HG03575 (cell line): ENCODE results near the gene MSX1.

Experiments
- ATAC-seq: cut with Tn5 transposase; IDR thresholded peaks from one replicate; pipeline ENCODE4 v1.9.1; 2021; ENCODE audit not compliant: unreplicated experiment, insufficient number of reproducible peaks, low FRiP score; ENCODE audit errors: extremely low read depth

The MSX1 gene

DNA sequence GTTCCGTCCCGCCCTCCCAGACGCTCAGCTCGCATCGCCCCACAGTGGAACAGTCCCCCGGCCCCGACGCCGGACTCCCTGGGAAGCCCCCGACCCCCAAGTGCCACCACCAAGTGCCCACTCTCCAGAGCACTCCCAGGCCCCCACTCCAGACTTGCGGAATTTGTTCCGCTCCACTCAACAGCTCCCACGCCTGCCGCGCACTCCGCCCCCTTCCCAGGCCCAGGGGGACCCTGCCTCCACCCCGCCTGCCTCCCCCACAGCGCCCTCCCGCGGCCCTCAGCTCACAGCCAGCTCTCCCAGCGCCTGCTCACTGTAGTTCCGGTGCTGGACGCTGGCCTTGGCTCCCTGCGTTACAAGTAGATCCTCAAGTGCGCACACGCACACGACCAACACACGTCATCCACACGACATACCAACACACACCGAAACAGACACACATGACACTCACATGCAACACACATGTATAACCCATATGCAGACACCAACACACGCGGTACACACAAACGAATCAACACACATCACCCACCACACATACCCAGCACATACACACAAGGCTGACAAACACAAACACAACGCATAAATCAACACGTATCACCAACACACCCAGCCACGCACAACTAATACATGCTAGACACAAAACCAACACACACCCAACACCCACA, 8.0 kb downstream of the MSX1 start:
- no peak for ATAC-seq

DNA sequence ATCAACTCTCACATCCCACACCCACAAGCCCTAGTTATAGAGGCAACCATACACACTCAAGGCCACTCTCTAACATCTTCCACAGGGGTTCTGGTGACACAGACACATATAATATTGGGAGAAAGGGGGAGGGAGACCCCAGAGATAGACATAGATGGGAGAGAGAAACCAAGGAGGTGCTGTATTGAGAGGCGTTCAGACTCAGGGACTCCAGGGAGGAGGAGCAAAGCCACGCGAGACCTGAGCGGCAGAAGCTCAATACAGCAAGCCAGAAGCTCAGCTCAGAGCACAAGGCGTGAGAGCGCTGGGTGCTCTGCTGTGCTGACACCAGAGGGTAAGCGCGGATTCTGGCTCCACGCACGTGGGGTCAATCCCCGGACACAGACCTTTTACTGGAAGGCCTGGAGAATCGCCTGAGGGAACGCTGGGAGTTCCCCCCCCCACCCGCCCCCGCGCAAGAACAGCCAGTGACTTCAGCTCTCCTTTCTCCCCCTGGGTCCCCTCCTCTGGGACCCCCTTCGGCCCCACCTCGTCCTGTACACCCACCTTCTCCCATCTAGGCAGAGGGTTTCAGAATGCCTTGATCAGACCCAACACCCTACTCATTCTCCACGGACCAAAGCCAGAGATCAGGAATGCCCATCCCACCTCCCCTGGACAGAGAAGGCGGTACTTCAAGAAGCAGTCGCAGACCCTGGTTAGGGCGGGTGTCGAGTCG, 8.7 kb downstream of the MSX1 start:
- no peak for ATAC-seq

DNA sequence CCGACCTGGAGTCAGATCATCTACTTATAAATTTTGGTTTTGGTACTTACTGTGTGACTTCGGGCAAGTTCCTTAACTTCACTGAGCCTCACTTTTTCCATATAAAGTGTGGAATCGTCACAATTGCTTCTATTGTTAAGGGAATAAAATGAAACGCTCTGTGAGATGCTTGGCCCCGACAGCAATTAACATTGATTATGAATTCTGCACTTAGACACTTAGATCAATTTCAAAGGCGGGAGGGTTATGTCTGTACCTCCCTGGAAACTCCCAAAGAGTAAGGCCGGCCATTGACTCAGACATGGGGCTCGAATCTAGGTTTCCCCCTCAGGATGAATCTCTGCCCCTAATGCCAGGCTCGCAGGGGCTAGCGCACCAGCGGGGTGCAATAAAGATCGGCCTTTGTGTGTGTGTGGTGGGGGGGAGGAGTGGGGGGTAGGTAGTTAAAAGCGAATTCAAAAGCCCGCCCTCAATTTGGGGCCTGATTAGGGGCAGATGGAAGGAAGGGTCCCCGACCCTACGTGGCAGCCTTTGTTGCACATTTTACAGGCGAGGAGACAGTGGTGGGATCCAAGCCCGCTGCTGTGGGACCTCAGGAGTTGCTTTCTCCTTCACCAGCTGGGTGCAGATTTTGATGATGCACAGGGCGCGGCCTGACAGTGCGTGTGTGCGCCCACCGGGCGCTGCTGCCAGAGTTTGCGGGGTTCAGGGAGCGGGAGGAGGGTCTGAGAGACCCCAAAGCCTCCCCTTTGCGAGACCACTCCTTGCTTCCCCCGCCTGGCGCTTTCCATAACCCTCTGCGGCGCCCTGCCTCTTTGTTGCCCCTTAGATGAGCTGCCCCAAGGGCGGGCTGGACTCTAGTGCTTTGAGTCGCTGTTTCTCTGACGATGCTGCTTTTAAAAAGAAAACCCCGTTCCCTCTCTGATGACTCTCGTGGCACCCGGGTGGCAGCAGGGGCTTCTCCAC, 9.6 kb downstream of the MSX1 start:
- no peak for ATAC-seq

DNA sequence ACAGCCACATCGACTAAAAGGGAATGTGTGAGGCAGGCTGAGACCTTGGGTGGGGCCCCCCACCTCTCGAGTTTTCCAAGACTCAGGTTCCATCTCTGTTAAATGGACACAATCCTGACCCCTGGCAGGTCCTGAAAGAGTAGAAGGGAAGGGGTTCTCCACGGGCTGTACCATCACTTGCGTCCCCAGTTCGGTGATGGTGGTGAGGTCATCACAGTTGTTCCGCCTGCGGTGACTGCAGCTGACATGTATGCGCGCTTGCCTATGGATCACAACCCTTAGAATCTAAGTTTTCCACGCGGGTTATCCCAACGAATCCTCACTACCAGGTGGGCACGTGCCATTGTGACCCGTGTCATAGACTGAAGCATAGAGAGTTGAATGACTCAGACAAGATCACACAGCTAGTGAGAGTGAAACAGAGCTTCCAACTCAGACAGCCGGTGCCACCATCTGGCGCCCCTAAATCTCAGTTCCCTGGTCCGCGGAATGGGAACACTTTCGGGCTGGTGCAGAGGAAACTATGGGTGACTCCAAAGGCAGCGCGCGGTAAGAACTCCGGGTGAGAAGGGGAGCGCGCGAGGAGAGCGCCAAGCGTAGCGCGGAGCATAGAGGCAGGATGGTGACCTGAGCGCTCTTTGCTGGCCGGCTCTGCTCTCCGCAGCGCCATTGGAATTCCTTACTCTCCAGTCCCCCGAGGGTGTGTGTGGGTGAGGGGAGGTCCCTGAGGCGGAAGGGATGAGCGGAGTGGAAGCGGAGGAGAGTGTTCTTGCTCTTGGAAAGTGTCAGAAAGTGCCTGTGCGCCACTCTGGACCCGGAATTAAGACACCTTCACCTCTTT, 10.5 kb downstream of the MSX1 start:
- ATAC-seq: no peak

DNA sequence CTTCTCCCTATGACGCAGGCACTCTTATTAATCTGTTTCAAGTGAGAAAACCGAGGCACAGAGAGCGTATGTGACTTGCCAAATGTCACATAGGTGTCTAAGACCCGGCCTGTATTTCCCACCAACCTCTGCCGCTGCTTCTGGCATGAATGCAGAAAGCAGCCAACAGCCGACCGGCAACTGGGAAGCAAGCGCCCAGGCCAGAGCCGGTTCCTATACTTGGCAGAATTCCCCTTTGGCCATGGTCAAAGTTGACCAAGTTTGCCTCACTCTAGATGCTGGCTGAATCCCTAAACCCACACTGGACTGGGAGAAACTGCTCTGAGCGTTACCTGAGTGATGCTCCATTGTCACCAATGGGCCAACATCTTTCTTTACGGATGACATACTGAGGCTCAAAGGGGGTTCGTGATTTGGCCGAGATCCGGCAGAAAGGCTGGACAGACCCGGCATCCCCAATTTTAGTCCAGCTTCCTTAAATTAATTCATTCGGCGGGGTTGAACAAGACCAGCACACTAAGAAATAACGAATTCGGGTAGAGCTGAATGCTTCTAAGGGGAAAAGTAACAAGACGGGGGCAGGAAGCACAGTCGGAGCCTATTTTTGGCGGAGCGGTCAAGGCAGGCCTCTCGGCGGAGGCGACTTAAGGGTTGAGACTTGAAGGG, 11.2 kb downstream of the MSX1 start:
- no peak for ATAC-seq

DNA sequence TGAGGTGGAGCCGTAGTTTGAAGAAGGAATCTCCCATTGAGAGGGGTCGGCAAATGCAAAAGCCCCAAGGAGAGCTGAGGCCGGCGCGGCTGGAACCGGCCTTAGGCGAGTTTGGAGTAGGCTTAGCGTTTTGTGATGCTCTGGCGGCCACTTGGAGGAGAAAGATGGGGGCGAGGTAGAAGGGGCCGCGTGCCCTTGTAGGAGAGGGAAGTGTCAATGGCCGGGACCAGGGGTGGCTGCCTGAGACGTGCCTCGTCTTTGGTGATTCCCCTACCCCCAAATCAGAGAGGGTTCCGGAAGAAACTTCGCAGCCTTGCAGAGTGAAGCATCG, 11.7 kb downstream of the MSX1 start:
- ATAC-seq: no peak

DNA sequence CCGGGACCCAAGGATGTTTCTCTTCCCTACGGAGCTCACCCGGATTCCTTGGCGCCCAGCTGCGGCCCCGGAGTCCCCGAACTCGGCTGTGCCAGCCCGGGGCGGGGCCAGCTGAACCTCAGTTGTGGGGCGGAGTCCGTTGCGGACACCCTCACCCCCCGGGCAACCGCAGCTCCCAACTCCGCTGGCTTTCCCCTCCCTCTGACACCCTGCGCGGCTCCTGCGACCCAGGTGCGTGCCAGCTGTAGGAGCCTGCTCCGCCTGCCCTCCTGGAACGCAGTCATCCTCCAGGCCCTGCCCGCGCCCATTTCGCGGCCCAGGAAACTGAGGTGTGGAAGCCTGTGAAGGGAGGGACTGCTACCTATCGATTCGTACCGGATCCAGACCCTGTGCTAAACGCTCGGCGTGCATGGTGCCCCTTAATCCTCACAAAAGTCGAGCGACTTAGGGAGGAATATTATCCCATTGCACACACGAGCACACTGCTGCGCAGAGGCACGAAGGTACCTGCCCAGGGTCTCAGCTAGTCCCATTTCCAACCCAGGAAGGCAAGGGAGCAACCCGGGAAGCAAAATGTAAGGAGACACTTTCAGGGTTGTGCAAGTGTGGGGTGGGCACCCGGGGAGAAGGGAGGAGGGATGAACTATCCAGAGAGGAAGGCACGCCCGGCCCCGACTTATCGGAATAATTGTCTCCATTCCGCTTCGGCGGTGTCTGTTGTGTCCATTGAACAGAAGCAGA, 12.3 kb downstream of the MSX1 start:
- no peak for ATAC-seq

DNA sequence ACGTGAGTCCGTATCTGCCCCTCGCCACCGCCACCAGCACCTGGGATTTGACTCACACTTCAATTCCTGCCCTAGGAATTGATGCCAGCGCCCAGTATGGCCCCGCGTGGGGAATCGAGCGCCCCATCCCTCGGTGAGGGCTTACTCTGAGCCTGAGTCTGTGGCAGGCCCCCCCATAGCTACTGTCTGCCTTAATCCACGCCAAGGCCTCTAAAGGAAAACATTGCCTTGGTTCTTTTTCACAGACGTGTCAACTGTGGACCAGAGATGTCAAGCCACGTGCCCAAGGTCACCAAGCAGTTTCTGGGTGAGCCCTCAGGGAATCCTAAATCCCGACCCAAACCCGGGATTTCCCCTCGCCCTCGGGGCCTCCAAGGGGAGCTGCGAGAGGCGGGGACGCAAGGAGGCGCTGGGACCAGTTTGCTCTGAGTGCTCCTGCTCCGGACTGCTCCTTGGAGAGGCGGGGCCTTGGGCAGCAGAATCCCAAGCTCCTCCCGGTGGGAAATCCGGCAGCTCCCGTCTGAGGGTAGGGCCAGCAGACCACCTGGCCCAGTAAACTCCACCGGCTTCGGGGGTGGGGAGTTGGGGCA, 12.9 kb downstream of the MSX1 start:
- no peak for ATAC-seq

DNA sequence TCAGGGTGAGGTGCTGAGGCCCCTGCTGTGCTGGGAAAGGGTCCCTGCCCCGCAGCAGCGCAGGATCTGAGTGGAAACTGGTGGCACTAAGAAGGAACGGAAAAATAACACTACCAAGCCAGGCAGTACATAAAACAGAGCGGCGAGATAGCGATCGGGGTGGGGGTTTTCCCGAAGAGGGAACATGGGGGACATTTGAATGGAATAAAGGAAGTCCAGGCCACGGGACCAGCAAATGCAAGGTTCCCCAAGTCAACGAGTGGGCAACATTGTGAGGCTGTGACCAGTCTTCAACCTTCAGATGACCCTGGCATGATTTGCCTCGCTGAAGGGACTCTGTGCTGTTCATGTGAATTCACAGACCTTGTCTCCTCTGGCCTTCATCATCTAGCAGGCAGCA, 13.7 kb downstream of the MSX1 start:
- no peak for ATAC-seq

DNA sequence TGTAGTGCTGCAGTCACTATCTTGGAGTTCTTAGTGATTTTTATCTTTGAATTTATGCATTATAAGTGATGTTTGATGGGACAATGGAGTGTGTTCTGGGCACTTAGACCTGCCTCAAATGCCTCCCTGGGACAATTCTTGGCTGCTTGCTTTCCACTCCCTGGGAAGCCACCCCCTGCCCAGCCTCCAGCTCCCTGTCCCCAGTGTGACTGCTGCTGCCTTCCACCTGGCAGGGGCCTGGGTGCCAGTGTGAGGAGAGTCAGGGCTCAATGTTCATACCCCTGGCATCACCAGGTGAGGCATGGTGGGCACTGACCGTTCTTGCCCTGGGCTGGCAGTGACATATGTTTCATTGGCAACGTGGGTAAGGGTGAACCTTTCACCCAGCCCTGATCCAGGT, 14.8 kb downstream of the MSX1 start:
- ATAC-seq: no peak

DNA sequence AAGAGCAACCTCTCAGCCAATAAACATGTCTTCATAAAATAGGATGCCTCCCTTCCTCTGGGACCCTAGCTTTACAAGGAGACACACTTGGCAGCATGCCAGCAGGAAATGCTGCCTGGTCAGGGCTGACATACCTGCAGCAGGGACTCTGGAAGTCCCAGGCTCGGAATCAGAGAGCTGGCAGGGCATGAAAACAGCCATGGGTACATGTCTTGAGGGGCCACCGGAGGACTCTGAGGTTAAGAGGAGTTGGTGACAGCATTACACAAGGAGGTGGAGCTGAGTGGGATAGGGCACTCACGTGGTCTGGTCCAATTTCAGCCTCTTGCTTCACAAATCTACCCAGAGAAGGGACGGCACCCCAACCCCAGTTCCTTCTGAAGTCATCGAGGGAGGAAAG, 15.7 kb downstream of the MSX1 start:
- no peak for ATAC-seq

DNA sequence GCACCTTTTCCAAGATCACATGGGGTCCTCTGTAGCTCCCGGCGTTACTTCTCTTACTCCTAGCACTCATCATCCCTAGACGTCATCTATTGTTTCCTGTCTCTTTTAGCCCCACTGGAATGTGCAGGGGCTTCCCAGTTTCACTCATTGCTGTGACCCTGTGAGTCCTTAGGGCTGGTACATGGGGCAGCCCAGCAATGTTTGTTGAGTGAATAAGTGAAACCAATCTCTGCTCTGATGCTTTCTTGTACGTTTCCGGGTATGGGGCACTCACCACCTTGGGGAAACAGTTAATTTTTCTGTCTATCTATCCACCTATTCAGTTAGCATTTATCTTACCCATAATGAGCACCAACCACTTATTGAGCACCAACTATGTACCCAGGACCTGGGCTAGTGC, 16.1 kb downstream of the MSX1 start:
- no peak for ATAC-seq

DNA sequence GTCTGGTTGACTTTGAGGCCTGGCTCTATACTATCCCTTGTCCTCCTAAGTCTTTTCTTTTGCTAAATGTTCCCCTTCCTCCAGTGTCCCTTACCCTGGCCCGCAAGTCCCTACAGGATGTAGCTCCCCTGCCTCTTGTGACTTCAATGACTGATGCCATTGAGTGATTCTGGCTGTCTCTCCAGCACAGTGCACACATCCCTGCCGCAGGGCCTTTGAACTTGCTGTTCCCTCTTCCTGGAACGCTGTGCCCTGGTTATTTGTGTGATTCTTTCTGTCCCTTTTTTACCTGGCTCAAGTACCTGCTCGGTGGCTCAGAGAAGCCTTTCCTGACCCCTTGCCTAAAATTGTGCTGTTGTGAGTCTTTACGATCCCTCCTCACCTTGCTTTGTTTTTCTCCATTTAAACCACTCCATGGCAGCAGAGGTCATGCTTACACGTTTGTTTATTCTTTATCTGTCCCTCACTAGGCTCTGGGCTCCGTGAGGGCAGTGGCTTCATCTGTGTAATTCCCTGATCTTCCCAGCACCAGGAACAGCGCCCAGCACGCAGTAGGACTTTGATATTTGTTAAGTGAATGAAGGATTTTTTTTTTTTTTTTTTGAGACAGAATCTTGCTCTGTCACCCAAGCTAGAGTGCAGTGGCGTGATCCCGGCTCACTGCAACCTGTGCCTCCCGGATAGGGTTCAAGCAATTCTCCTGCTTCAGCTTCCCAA, 17.6 kb downstream of the MSX1 start:
- ATAC-seq: no peak

DNA sequence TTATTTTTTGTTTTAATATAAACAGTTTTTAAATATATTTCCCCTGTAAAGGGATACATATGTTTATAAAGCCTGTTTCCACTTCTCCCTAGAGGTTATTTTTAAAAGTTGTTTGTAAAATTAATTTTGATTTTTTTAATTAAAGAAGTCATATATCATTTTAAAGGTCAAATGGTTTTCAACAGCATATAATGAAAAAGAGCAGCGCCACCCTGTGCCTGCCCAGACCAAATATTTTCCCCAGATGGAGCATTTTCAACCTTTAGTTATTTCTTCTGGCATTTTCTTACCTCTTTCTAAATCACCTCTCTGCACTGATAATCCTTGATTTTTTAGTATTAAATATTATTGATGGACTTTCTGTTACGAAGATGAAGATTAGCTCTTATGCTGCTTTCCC, 21.0 kb downstream of the MSX1 start:
- ATAC-seq: no peak

DNA sequence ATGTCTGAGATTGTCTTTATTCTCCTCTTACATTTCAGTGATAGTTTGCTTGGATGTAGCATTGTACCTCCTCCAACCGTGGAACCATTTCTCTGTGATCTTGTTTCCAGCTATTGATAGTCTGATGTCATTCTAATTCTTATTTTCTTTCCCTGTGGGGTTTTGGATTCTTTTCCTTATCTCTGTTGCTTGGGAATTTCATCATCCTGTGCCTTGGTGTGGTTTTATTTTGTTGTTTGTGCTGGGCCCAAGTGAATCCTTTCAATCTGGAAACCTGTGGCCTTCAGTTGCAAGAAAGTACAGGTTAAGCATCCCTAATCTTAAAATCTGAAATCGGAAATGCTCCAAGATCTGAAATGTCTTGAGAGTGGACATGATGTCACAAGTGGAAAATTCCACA, 22.0 kb downstream of the MSX1 start:
- no peak for ATAC-seq

DNA sequence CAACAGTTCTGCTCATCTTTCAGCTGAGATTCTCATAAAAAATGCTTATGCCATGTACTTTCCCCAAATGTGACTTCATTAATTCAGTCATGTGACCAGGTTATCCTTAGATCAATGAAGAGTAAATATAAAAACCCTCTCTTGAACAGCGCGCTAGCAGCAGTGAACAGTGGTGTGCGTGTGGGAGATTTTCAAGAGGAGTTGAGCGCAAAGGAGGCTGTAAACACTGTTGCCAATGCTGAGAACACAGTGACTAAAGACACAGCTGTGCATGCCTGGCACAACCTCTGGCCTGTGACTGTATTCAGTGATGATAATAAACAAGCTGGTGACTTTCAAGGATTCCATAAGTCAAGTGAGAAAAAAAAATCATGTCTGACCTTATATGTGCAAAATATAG, 25.1 kb downstream of the MSX1 start:
- no peak for ATAC-seq

DNA sequence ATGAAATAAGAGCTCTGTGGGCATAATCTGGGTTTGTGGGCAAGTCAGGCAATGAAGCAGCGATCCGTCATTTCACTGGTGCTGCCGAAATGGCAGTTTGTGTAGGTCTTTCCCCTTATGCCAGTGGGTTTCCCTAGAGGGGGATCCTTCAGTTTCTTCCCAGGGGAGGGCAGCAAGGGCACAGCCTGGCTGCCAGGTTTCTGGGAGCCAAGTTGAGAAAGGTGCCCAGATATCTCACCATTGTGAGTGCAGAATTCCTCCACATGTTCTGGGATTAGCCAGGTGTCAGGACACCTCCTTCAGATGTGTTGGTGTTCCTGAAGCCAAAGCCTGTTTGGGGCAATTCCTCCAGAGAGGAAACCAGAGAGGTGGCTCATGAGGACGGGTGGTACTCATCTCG, 28.0 kb downstream of the MSX1 start:
- ATAC-seq: no peak
